H1 (cell line): ENCODE measurements around the gene SKAP2.

Experiments
- CEBPB ChIP-seq: IDR thresholded peaks from 2 replicates; pipeline ENCODE4 v1.6.1; 2012; ENCODE audit warnings: low read depth, low read length
- CREB1 ChIP-seq: IDR thresholded peaks from 2 replicates; pipeline ENCODE4 v1.6.1; 2012; ENCODE audit warnings: inconsistent platforms
- CTCF ChIP-seq, 3 experiments: IDR thresholded peaks; 1 replicate in 2 of 3; 2 replicates in 1 of 3; pipeline versions ENCODE4 v1.5.1 to v1.6.1; 2011; ENCODE audit warnings: low read length in 3 of 3, mild to moderate bottlenecking in 3 of 3, inconsistent platforms in 2 of 3, low read depth in 1 of 3, moderate library complexity in 1 of 3; ENCODE audit not compliant: insufficient read depth in 1 of 3; ENCODE audit errors: control extremely low read depth in 1 of 3
- EP300 ChIP-seq, 2 experiments: IDR thresholded peaks; 1 replicate in 1 of 2; 2 replicates in 1 of 2; pipeline ENCODE4 v1.6.1; 2011 to 2012; ENCODE audit warnings: low read depth in 2 of 2, low read length in 2 of 2, mild to moderate bottlenecking in 2 of 2, borderline replicate concordance in 1 of 2, inconsistent platforms in 1 of 2, moderate library complexity in 1 of 2
- GABPA ChIP-seq: IDR thresholded peaks from 2 replicates; pipeline ENCODE4 v1.6.1; 2011; ENCODE audit warnings: mild to moderate bottlenecking, low read length, moderate library complexity, borderline replicate concordance; ENCODE audit not compliant: insufficient read depth
- MAX ChIP-seq: IDR thresholded peaks from 2 replicates; pipeline ENCODE4 v1.6.1; 2012; ENCODE audit warnings: inconsistent platforms
- NRF1 ChIP-seq: IDR thresholded peaks from 2 replicates; pipeline ENCODE4 v1.6.1; 2011; ENCODE audit warnings: mild to moderate bottlenecking, low read depth, low read length, improper control_type of control experiment
- POLR2A ChIP-seq, 2 experiments: IDR thresholded peaks; 1 replicate in 1 of 2; 2 replicates in 1 of 2; pipeline ENCODE4 v1.6.1; 2011; ENCODE audit warnings: low read depth in 2 of 2, low read length in 2 of 2, mild to moderate bottlenecking in 2 of 2; ENCODE audit errors: control extremely low read depth in 1 of 2
- POLR2AphosphoS5 ChIP-seq: IDR thresholded peaks from 2 replicates; pipeline ENCODE4 v1.6.1; 2011; ENCODE audit warnings: low read depth, low read length
- RNF2 ChIP-seq: fragments of 200-900, 300-1000 bp; sonication (generic); IDR thresholded peaks from 2 replicates; pipeline ENCODE4 v1.7.1; 2016; ENCODE audit warnings: borderline replicate concordance, low read depth, mild to moderate bottlenecking, antibody characterized with exemption, low read length; ENCODE audit not compliant: poor library complexity, severe bottlenecking; ENCODE audit errors: missing control alignments
- SRF ChIP-seq: IDR thresholded peaks from 2 replicates; pipeline ENCODE4 v1.6.1; 2011; ENCODE audit warnings: mild to moderate bottlenecking, low read depth, low read length, moderate library complexity
- SUZ12 ChIP-seq: fragments of 200-600 bp; sonication (generic); IDR thresholded peaks from 2 replicates; pipeline ENCODE4 v1.6.1; 2012; ENCODE audit warnings: mild to moderate bottlenecking, inconsistent platforms, low read length, moderate library complexity, mixed read lengths
- TAF1 ChIP-seq: IDR thresholded peaks from 2 replicates; pipeline ENCODE4 v1.6.1; 2011; ENCODE audit warnings: mild to moderate bottlenecking, low read depth, low read length

GRCh38 chr7:26759108-26759507 is 105.3 kb downstream of the SKAP2 start:
- TF ChIP-seq POLR2AphosphoS5 (no peak), CTCF (IDR thresholded peaks at IDR 0.05; ENCODE audit: control extremely low read depth in 1 of 3, insufficient read depth in 1 of 3, low read depth in 1 of 3, low read length in 3 of 3) (no peak), EP300 (IDR thresholded peaks at IDR 0.05; ENCODE audit: borderline replicate concordance in 1 of 2, low read depth in 2 of 2, low read length in 2 of 2) (no peak), SRF (no peak), GABPA (no peak), TAF1 (no peak), NRF1 (no peak), MAX (no peak), CREB1 (no peak), CEBPB (no peak), POLR2A (IDR thresholded peaks at IDR 0.05; ENCODE audit: control extremely low read depth in 1 of 2, low read depth in 2 of 2, low read length in 2 of 2) (no peak), RNF2 (no peak), SUZ12 (no peak)
